ENCODE data around the gene ZBTB16.
A peak's percentile ranks its signal among the peaks of the same experiment; 100 is the strongest.

The ZBTB16 gene

GRCh38 chr11:114167771-114168448 lies 108.4 kb downstream of the ZBTB16 start:
- no peak for DNase-seq (ENCODE audit: low spot score)

- DNase-seq (ENCODE audit: low spot score): peak; percentile 13
Observed at GRCh38 chr11:114168691-114169090, 109.2 kb downstream of the ZBTB16 start.

DNA sequence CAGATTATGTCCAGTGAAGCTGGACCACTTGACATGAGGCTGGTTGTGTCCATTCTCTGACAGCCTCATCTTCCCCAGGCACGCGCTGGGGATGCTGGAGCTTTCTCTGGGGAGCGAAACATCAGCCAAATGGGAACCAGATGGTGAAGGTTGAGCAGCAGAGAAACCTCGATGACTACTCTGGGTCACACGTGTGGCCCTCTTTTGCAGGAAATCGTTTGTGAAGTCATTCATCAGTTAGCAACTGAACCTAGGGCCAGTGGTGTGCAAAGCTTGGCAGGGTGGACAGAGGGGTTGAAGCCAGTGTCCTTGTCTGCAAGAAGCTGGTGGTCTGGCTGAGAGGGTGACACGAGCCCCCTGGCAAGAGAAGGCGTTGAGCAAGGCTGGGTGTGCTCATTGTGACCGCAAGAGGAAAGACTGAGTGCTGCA lies 109.8 kb downstream of the ZBTB16 start:
- no peak for DNase-seq (ENCODE audit: low spot score)

DNA sequence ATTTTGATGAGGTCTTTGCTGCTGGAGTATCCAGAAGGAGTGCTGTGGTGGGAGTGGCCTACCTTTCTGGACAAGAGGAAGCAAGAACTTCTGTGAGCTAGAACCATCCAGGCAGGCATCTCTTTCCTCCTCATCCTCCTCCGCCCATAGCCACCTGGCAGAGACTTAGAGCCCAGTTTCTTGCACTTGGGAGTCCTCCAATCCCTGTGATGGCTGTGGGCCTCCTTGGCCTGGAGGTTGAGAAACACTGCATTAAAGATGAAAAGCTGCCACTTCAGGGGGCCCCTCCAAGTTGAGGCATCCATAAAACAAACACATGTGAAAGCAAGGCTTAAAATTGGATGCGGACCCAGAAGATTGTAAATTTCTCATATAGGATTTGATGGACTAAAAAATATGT lies 110.3 kb downstream of the ZBTB16 start:
- DNase-seq (ENCODE audit: low spot score): no peak

GRCh38 chr11:114170226-114170625 lies 110.7 kb downstream of the ZBTB16 start:
- DNase-seq (ENCODE audit: low spot score): no peak

- no peak for DNase-seq (ENCODE audit: low spot score)
Observed at GRCh38 chr11:114171257-114172054, 111.9 kb downstream of the ZBTB16 start.

GRCh38 chr11:114172055-114172861 lies 112.7 kb downstream of the ZBTB16 start:
- DNase-seq (ENCODE audit: low spot score): no peak

DNA sequence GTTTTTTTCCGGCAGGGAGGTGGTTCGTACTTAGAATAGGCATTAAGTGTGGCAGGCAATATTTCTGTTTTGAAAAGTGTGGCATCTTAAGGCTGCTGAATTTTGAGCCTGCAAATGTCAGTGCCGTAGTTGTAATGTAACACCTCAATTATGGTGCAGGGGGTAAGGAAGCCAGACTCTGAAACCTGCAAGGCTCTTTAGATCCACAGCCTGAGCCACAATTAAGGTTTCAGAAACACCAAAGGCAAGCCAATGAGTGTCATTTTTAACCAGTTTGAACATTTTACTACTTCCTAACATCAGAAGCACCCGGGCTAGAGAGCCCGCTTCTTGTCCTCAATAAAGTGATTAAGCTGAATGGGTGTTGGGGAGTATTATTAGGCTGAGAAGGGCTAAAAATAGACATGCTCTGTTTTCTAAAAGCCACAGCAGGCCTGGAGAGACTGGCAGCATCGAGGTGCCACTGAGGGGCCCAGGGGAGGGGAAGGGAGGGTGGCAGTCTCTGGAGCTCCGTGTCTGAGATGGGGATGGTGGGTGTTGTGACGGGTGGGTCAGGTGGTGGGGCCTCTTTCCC lies 113.4 kb downstream of the ZBTB16 start:
- no peak for DNase-seq (ENCODE audit: low spot score)

- DNase-seq (ENCODE audit: low spot score): no peak
Observed at GRCh38 chr11:114173843-114174242, 114.3 kb downstream of the ZBTB16 start.

- DNase-seq (ENCODE audit: low spot score): no peak
Observed at GRCh38 chr11:114174712-114175495, 115.4 kb downstream of the ZBTB16 start.

DNA sequence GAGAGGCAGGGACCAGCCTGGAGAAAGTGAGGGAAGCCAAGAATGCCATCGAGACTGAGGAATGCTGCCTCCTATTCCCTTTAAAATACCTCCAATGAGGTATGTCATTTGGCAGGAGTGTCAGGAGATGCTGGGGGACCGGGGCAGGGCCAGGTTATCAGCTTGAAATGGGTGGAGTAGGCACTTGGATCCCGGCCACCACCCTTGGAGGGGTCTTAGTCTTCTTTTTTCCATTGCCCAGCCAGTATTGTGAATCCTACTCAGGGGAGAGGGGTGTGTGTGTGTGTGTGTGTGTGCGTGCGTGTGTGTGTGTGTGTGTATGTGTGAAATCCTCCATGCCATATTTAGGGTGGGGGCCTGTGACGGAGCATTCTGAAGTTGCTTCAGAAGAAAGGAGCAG lies 116.2 kb downstream of the ZBTB16 start:
- DNase-seq (ENCODE audit: low spot score): no peak

DNA sequence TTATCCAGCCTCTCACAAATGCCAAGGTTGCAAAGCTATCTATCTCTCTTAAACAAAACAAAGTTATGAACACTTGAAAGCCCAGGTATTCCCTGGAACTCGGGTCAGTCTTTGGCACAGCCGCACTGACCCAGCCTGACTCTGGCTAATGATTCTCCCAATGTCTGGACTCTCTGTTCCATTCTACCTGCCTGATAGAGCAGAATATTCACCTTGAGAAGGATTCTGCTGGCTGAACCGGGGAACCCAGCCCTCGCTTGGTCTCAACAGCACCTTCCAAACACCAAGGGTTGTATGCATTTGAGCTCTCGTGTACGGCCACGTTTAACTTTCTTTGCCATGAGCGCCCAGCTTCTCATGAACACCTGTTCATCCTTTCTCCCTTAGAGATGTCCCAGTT lies 116.8 kb downstream of the ZBTB16 start:
- no peak for DNase-seq (ENCODE audit: low spot score)

GRCh38 chr11:114178656-114179055 lies 119.1 kb downstream of the ZBTB16 start:
- no peak for DNase-seq (ENCODE audit: low spot score)

- no peak for DNase-seq (ENCODE audit: low spot score)
Observed at GRCh38 chr11:114179234-114179941, 119.9 kb downstream of the ZBTB16 start.

GRCh38 chr11:114180301-114181055 lies 121.0 kb downstream of the ZBTB16 start:
- DNase-seq (ENCODE audit: low spot score): peak; percentile 44

- no peak for DNase-seq (ENCODE audit: low spot score)
Observed at GRCh38 chr11:114181195-114181594, 121.7 kb downstream of the ZBTB16 start.

- no peak for DNase-seq (ENCODE audit: low spot score)
Observed at GRCh38 chr11:114181752-114182151, 122.2 kb downstream of the ZBTB16 start.

DNA sequence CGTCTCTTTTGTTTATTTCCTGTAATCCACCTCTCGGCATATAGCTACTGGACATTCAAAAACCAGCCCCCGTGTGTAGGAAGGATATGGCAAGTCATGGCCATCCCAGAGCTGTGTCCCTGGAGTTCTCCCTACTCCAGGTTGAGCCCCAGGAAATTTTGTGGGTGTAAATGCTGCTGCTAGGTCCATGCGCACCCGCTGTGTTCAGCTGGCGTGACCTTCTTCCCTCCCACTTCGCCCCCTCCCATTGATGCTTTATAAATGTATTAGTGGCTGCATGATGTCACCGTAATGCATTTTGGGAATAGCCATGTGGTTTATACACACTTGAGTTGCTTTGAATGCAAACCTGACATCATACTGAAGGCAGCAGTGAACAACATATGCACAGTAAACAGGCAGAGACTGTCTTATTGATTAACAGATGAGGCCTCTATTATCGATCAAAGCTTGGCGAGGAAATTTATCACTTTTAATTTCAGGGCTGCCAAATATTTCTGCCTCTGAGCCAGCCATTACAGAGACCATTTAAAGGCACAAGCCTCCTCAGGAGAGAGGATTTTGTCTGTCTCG lies 123.0 kb downstream of the ZBTB16 start:
- DNase-seq (ENCODE audit: low spot score): no peak

- DNase-seq (ENCODE audit: low spot score): no peak
Observed at GRCh38 chr11:114183044-114183511, 123.6 kb downstream of the ZBTB16 start.

GRCh38 chr11:114185436-114185835 lies 125.9 kb downstream of the ZBTB16 start:
- DNase-seq (ENCODE audit: low spot score): no peak
